HepG2 (cell line): ENCODE measurements around the gene LDLRAD4.

Experiments
- CTCF ChIP-seq: sonication (generic); formaldehyde crosslinking; IDR thresholded peaks from 2 replicates; pipeline ENCODE4 v1.5.0; 2020; ENCODE audit warnings: mild to moderate bottlenecking, missing genetic modification reagents, moderate library complexity
- FOXP4 ChIP-seq: sonication (generic); formaldehyde crosslinking; IDR thresholded peaks from 2 replicates; pipeline ENCODE4 v1.4.0; 2020; ENCODE audit warnings: missing genetic modification reagents
- HCFC1 ChIP-seq: fragments of 150-350 bp; IDR thresholded peaks from 2 replicates; pipeline ENCODE4 v1.6.1; 2014; ENCODE audit warnings: low read depth, low read length
- KAT7 ChIP-seq: IDR thresholded peaks from 2 replicates; pipeline ENCODE4 v1.6.1; 2018; ENCODE audit warnings: borderline replicate concordance, missing compliant biosample characterization
- MED1 ChIP-seq: sonication (generic); formaldehyde crosslinking; IDR thresholded peaks from 2 replicates; pipeline ENCODE4 v1.4.0; 2020; ENCODE audit warnings: missing genetic modification reagents
- MYNN ChIP-seq: sonication (generic); formaldehyde crosslinking; IDR thresholded peaks from 2 replicates; pipeline ENCODE4 v1.4.0; 2020; ENCODE audit warnings: mild to moderate bottlenecking, low read depth, missing genetic modification reagents
- POLR2A ChIP-seq, 2 experiments: IDR thresholded peaks; 2 replicates each; pipeline ENCODE4 v1.6.1; 2011; ENCODE audit warnings: low read depth in 2 of 2, low read length in 2 of 2, mild to moderate bottlenecking in 1 of 2, moderate library complexity in 1 of 2; ENCODE audit not compliant: insufficient read depth in 1 of 2
- POLR2AphosphoS2 ChIP-seq: IDR thresholded peaks from 2 replicates; pipeline ENCODE4 v1.6.1; 2011; ENCODE audit warnings: low read depth, low read length, improper control_type of control experiment
- RXRA ChIP-seq: sonication (generic); formaldehyde crosslinking; IDR thresholded peaks from 2 replicates; pipeline ENCODE4 v1.5.1; 2020; ENCODE audit warnings: missing genetic modification reagents
- SMARCE1 ChIP-seq: fragments of 450-650 bp; IDR thresholded peaks from 2 replicates; pipeline ENCODE4 v1.6.1; 2017; ENCODE audit warnings: borderline replicate concordance
- SP2 ChIP-seq: sonication (generic); formaldehyde crosslinking; IDR thresholded peaks from 2 replicates; pipeline ENCODE4 v1.5.1; 2020; ENCODE audit warnings: mild to moderate bottlenecking, missing genetic modification reagents
- TCF7 ChIP-seq: sonication (generic); IDR thresholded peaks from 2 replicates; pipeline ENCODE4 v1.6.1; 2016; ENCODE audit warnings: antibody characterized with exemption, low read depth
- ZNF547 ChIP-seq: sonication (generic); formaldehyde crosslinking; IDR thresholded peaks from 2 replicates; pipeline ENCODE4 v1.5.1; 2020; ENCODE audit warnings: mild to moderate bottlenecking, missing genetic modification reagents

GRCh38 chr18:13423352-13423751 is 204.8 kb downstream of the LDLRAD4 start:
- TF ChIP-seq TCF7 = no peak
- no peak for TF ChIP-seq SMARCE1
- TF ChIP-seq RXRA (CRISPR knock-in tag) = no peak
- no peak for TF ChIP-seq CTCF (CRISPR knock-in tag)
- no peak for TF ChIP-seq HCFC1
- no peak for TF ChIP-seq FOXP4 (CRISPR knock-in tag)
- TF ChIP-seq SP2 (CRISPR knock-in tag) = no peak
- TF ChIP-seq POLR2A (IDR thresholded peaks at IDR 0.05; ENCODE audit: insufficient read depth in 1 of 2, low read depth in 2 of 2, low read length in 2 of 2) = no peak
- TF ChIP-seq ZNF547 = no peak
- TF ChIP-seq POLR2AphosphoS2 = no peak
- TF ChIP-seq MED1 (CRISPR knock-in tag) = no peak
- no peak for TF ChIP-seq KAT7
- TF ChIP-seq MYNN (CRISPR knock-in tag) = no peak
